ENCODE measurements around the gene RALA.
"Not testable (repeated sequence)": the region's sequence is repeated elsewhere in the genome, so short reads cannot be mapped to it uniquely, and the experiment has no call there.

Gene RALA

GRCh38 chr7:39688611-39689480 lies 65.5 kb downstream of the RALA start:
- DNase-seq: no peak

GRCh38 chr7:39691821-39692220 lies 68.4 kb downstream of the RALA start:
- DNase-seq: no peak

DNA sequence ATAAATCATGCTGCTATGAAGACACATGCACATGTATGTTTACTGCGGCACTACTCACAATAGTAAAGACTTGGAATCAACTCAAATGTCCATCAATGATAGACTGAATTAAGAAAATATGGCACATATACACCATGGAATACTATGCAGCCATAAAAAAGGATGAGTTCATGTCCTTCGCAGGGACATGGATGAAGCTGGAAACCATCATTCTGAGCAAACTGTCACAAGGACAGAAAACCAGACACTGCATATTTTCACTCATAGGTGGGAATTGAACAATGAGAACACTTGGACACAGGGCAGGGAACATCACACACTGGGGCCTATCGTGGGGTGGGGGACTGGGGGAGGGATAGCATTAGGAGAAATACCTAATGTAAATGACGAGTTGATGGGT lies 69.7 kb downstream of the RALA start:
- DNase-seq: not testable (repeated sequence)

- no peak for DNase-seq
These were observed 70.4 kb downstream of the RALA start for GRCh38 chr7:39693812-39694211.

GRCh38 chr7:39695852-39696586 lies 72.6 kb downstream of the RALA start:
- DNase-seq: no peak

DNA sequence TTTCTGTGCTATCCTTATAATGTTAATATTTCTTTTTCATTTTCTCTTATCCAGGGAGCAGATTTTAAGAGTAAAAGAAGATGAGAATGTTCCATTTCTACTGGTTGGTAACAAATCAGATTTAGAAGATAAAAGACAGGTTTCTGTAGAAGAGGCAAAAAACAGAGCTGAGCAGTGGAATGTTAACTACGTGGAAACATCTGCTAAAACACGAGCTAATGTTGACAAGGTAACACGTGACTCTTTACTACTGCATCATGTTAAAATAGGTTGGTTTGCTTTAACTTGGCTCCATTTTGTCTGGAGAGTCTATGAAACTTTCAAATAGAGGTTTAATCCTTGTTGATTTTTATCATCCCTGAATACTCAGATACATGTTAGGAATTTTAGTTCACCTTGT lies 73.3 kb downstream of the RALA start:
- DNase-seq: no peak

GRCh38 chr7:39697483-39697882 lies 74.1 kb downstream of the RALA start:
- DNase-seq: no peak

- no peak for DNase-seq
These were observed 76.8 kb downstream of the RALA start for GRCh38 chr7:39700165-39700564.

DNA sequence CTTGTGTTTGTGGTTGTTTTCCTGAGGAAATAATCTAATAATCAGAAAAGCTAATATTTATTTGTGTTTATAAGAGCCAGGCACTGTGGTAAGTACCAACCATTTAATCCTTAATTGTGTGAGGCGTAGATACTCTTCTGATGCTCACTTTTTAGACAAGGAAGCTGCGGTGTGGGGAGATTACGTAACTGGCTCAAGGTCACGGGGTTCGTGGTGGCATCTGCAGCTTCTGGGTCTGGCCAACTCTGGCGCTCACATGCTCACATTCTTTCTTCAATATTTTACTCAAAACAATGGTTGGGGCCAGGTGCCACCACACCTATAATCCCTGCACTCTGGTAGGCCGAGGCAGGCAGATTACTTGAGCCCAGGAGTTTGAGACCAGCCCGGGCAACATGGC lies 77.6 kb downstream of the RALA start:
- peak; percentile 83 to 85 for DNase-seq

DNA sequence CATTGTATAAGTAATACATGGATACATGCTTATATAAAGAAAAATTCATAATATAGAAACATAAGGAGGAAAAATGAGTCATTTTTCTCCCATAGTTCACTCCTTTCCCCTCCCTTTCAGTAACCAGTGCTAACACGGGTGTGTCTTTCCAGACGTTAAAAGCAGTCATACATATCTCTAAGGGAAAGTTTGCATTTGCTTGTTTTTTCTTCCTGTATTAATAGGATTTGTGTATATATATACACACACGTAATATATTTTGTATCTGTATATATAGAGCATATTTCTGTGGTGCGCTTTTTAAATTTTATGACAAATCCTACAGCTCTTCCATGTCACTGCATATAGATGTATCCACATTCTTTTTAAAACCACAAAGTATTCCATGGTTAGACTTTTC lies 78.8 kb downstream of the RALA start:
- DNase-seq: no peak

DNA sequence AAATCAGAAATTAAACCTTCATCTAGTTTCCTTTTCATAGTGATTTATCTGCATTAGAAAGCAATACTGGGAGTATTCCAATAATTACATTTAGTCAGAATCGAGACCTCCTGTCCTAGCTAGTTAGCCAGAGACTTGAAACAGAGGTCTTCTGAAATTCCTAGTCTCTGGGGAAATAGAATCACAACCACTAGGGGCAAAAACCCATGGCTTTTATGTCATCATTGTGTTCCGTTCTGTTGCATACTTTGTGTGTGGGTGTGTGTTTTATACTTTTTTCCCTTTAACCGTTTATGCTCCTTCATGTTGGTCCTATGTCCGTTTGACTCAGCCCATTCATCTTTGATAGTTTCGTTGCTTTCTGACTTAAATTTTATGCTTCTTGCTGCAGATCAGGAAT lies 79.8 kb downstream of the RALA start:
- peak; percentile 13 to 35 for DNase-seq

GRCh38 chr7:39709029-39709428 lies 85.7 kb downstream of the RALA start:
- no peak for DNase-seq

- no peak for DNase-seq
These were observed 86.5 kb downstream of the RALA start for GRCh38 chr7:39709768-39710311.

GRCh38 chr7:39712751-39713150 lies 89.4 kb downstream of the RALA start:
- no peak for DNase-seq

DNA sequence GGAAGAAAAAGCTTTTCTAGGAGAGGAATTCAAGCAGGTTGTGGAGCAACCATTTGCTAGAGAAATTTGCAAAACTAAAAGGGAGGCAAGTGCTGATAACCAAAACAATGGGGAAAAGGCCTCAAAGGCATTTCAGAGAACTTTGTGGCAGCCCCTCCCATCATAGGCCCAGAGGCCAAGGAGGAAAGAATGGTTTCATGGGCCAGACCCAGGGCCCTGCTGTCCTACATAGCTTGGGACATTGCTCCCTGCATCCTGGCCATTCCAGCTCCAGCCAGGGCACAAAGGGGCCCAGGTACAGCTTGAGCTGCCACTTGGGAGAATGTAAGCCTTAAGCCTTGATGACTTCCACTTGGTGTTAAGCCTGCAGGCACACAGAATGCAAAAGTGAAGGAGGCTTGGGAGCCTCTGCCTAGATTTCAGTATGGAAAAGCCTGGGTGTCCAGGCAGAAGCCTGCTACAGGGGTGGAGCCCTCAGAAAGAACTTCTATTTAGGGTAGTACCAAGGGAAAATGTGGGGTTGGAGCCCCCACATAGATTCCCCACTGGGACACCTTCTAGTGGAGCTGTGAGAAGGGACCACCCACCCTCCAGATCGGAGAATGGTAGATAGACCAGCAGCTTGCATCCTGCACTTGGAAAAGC lies 91.2 kb downstream of the RALA start:
- no peak for DNase-seq

DNA sequence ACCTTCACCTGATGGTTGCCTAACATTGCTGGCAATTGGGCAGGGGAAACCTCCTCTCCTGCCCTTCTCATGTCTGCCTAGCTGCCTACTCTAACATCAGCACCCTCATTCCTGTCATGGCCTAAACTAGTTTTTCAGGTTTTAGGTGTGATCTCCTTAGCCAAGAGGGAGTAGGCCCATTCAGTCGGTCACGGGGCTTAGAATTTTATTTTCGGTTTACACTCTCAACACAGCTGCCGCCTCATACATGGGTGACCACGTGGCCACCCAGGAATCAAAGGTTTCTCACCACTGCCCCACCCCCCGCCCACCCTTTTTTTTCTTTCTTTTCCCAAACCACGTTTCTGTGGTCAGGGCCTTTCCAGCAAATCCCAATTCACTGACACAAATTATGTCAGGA lies 97.2 kb downstream of the RALA start:
- no peak for DNase-seq

GRCh38 chr7:39721345-39721744 lies 98.0 kb downstream of the RALA start:
- DNase-seq: no peak

GRCh38 chr7:39721919-39722597 lies 98.7 kb downstream of the RALA start:
- DNase-seq: no peak

- DNase-seq: no peak
These were observed 104.0 kb downstream of the RALA start for GRCh38 chr7:39727231-39728012.

GRCh38 chr7:39732837-39733804 lies 109.7 kb downstream of the RALA start:
- DNase-seq: peak; percentile 99
